K562 (cell line): ENCODE data around the gene RND1. TPM values are rescaled to one million over a fixed set of nuclear protein-coding genes. Genes with fewer than 3 reads are reported as not detected.

Experiments used
- ATAC-seq: fragments of 200-7000 bp; cut with Tn5 transposase; 3 replicates; pipeline ENCODE4 v1.9.1; 2020; ENCODE audit warnings: moderate library complexity
- BruUV-seq: library from RNA; stranded (reverse); fragments of 400-500 nt; replicated peaks from 2 replicates; lab custom pipeline; 2021; lab: Mats Ljungman, UMichigan
- CTCF ChIA-PET: fragments of 300-600 bp; formaldehyde crosslinking; extraction: SDS; loops from one replicate; lab custom pipeline; 2021; ENCODE audit warnings: low intra/inter-chr PET ratio; lab: Yijun Ruan, JAX
- POLR2A ChIA-PET: fragments of 300-600, 350-650 bp; sonication (Branson Sonifier 250); formaldehyde crosslinking; extraction: SDS; loops from one replicate; lab custom pipeline; 2021; ENCODE audit warnings: antibody characterized with exemption, inconsistent platforms; lab: Yijun Ruan, JAX
- DNase-seq, 4 experiments: peaks; one replicate each; pipeline versions ENCODE4 v3.0.0 to v3.0.0-alpha.2; 2011 to 2018; ENCODE audit warnings: low spot score in 3 of 4, mixed read lengths in 3 of 4; ENCODE audit errors: extremely low read depth in 1 of 4
- FAIRE-seq: peaks from 2 replicates; lab custom pipeline; 2011; peaks lifted over from hg19 to GRCh38; lab: Jason Lieb, UNC
- H2AFZ ChIP-seq: 2 replicates; pipeline ENCODE4 v1.6.0; 2011; ENCODE audit warnings: low read depth, low read length, control low read depth, inconsistent platforms
- H3K27ac ChIP-seq: fragments of 200-600 bp; 3 replicates; pipeline ENCODE4 v1.8.0; 2011; ENCODE audit warnings: low read depth, mild to moderate bottlenecking, control low read depth, inconsistent platforms, low read length, moderate library complexity, mixed read lengths; ENCODE audit errors: extremely low read depth
- H3K27me3 ChIP-seq, 2 experiments: fragments of 300-600 bp in 1 of 2; 2 replicates in 1 of 2; 3 replicates in 1 of 2; pipeline versions ENCODE4 v1.6.0 to v1.8.0; 2011; ENCODE audit warnings: inconsistent platforms in 2 of 2, low read length in 2 of 2, mild to moderate bottlenecking in 1 of 2, mixed read lengths in 1 of 2, moderate library complexity in 1 of 2; ENCODE audit not compliant: control insufficient read depth in 2 of 2, insufficient read depth in 2 of 2
- H3K36me3 ChIP-seq: fragments of 300-600 bp; 3 replicates; pipeline ENCODE4 v1.8.0; 2011; ENCODE audit warnings: mild to moderate bottlenecking, low read length, inconsistent platforms; ENCODE audit not compliant: control insufficient read depth, insufficient read depth
- H3K4me1 ChIP-seq, 2 experiments: fragments of 200-600 bp in 1 of 2; replicated peaks in 1 of 2; 2 replicates in 1 of 2; 3 replicates in 1 of 2; pipeline versions ENCODE4 v1.5.1 to v1.8.0; 2011; ENCODE audit warnings: inconsistent platforms in 2 of 2, low read length in 2 of 2, mild to moderate bottlenecking in 1 of 2, mixed read lengths in 1 of 2, moderate library complexity in 1 of 2; ENCODE audit not compliant: control insufficient read depth in 2 of 2, insufficient read depth in 2 of 2
- H3K4me2 ChIP-seq: 2 replicates; pipeline ENCODE4 v1.6.1; 2011; ENCODE audit warnings: low read length, control low read depth, inconsistent platforms, mixed read lengths; ENCODE audit not compliant: insufficient read depth
- H3K4me3 ChIP-seq: fragments of 200-600 bp; sonication (generic), shearing (Covaris generic); 2 replicates; pipeline ENCODE4 v1.5.1; 2016; ENCODE audit warnings: control low read depth, inconsistent platforms
- H3K79me2 ChIP-seq: fragments of 200-600 bp; 3 replicates; pipeline ENCODE4 v1.8.0; 2011; ENCODE audit warnings: low read length, inconsistent platforms; ENCODE audit not compliant: control insufficient read depth, insufficient read depth
- H3K9ac ChIP-seq, 2 experiments: 2 replicates each; pipeline versions ENCODE4 v1.6.0 to v1.6.1; 2011; ENCODE audit warnings: low read depth in 2 of 2, low read length in 2 of 2, control low read depth in 1 of 2, inconsistent platforms in 1 of 2, mild to moderate bottlenecking in 1 of 2, mixed read lengths in 1 of 2; ENCODE audit not compliant: insufficient read depth in 1 of 2
- H3K9me1 ChIP-seq: one replicate; pipeline ENCODE4 v1.6.0; 2011; ENCODE audit warnings: inconsistent platforms, mild to moderate bottlenecking, low read length, moderate library complexity; ENCODE audit not compliant: control insufficient read depth, insufficient read depth
- H3K9me3 ChIP-seq: replicated peaks from 2 replicates; pipeline ENCODE4 v1.5.1; 2011; ENCODE audit warnings: low read depth, low read length, inconsistent platforms; ENCODE audit not compliant: control insufficient read depth, insufficient read depth
- H4K20me1 ChIP-seq: replicated peaks from 2 replicates; pipeline ENCODE4 v1.6.1; 2011; ENCODE audit warnings: low read length, inconsistent platforms, mixed read lengths; ENCODE audit not compliant: control insufficient read depth, insufficient read depth
- ASH1L ChIP-seq: fragments of 450-650 bp; IDR thresholded peaks from 2 replicates; pipeline ENCODE4 v1.6.1; 2018; ENCODE audit warnings: borderline replicate concordance, mild to moderate bottlenecking, low read depth; ENCODE audit not compliant: partially characterized antibody
- GTF3C2 ChIP-seq: IDR thresholded peaks from 3 replicates; pipeline ENCODE4 v1.6.1; 2011; ENCODE audit warnings: borderline replicate concordance, mild to moderate bottlenecking, moderate library complexity; ENCODE audit not compliant: insufficient read length; ENCODE audit errors: extremely low read depth
- HDAC1 ChIP-seq, 2 experiments: fragments of 450-650 bp; IDR thresholded peaks; 2 replicates each; pipeline ENCODE4 v1.6.1; 2016 to 2017; ENCODE audit warnings: inconsistent platforms in 1 of 2, mild to moderate bottlenecking in 1 of 2, moderate library complexity in 1 of 2
- HMG20A ChIP-seq: fragments of 450-650 bp; formaldehyde crosslinking; conservative IDR thresholded peaks from 2 replicates; pipeline ENCODE4 v1.4.0; 2020; ENCODE audit warnings: mild to moderate bottlenecking, mixed read lengths
- KDM2B ChIP-seq: fragments of 250-450 bp; sonication (Bioruptor Pico); IDR thresholded peaks from 2 replicates; pipeline ENCODE4 v1.8.0; 2021; ENCODE audit warnings: mild to moderate bottlenecking, moderate library complexity
- NELFE ChIP-seq: IDR thresholded peaks from 2 replicates; pipeline ENCODE4 v1.6.1; 2011; ENCODE audit warnings: mild to moderate bottlenecking; ENCODE audit not compliant: insufficient read depth, insufficient read length
- POLR2A ChIP-seq: fragments of 450-650 bp; conservative IDR thresholded peaks from 2 replicates; pipeline ENCODE4 v1.6.1; 2016
- RFX7 ChIP-seq: fragments of 250-450 bp; sonication (Bioruptor Pico); IDR thresholded peaks from 2 replicates; pipeline ENCODE4 v1.5.1; 2021; ENCODE audit warnings: mild to moderate bottlenecking
- SMARCC2 ChIP-seq: fragments of 450-650 bp; IDR thresholded peaks from 2 replicates; pipeline ENCODE4 v1.6.1; 2017; ENCODE audit warnings: antibody characterized with exemption, moderate library complexity, mild to moderate bottlenecking, low read depth
- TFAM ChIP-seq: fragments of 250-450 bp; sonication (Bioruptor Pico); conservative IDR thresholded peaks from 2 replicates; pipeline ENCODE4 v1.5.0; 2021; ENCODE audit warnings: mild to moderate bottlenecking, moderate library complexity
- THRAP3 ChIP-seq: fragments of 450-650 bp; IDR thresholded peaks from 2 replicates; pipeline ENCODE4 v1.6.1; 2016; ENCODE audit warnings: mild to moderate bottlenecking, inconsistent platforms, borderline replicate concordance
- ZNF124 ChIP-seq: sonication (generic); formaldehyde crosslinking; IDR thresholded peaks from 2 replicates; pipeline ENCODE4 v1.8.1; 2022; ENCODE audit warnings: missing genetic modification reagents
- ZNF444 ChIP-seq: fragments of 250-450 bp; sonication (Bioruptor Pico); IDR thresholded peaks from 2 replicates; pipeline ENCODE4 v1.4.0; 2020; ENCODE audit warnings: mild to moderate bottlenecking, moderate library complexity
- ZNF583 ChIP-seq: fragments of 250-450 bp; sonication (Bioruptor Pico); IDR thresholded peaks from 2 replicates; pipeline ENCODE4 v1.4.0; 2020
- ZNF695 ChIP-seq: fragments of 450-650 bp; formaldehyde crosslinking; IDR thresholded peaks from 2 replicates; pipeline ENCODE4 v1.4.0; 2020; ENCODE audit warnings: mild to moderate bottlenecking, moderate library complexity
- ZSCAN29 ChIP-seq: fragments of 450-650 bp; IDR thresholded peaks from 2 replicates; pipeline ENCODE4 v1.6.1; 2017
- WGBS: fragments of 100-300 bp; shearing (Covaris generic); methylation state at CpG from one replicate; pipeline ENCODE4 v1.1.6; 2016; ENCODE audit warnings: low coverage, mixed read lengths; ENCODE audit not compliant: insufficient coverage; ENCODE audit errors: missing lambda C conversion rate; 5-methylcytosine and 5-hydroxymethylcytosine counted together
- in situ Hi-C: fragments of 300-500 bp; cut with MboI; formaldehyde crosslinking; loops from 4 replicates; pipeline ENCODE4 v1.15.0; 2018; ENCODE audit warnings: inconsistent platforms, mixed read lengths
- intact Hi-C: fragments of 100-400 bp; cut with micrococcal nuclease; formaldehyde crosslinking; loops from 2 replicates; pipeline ENCODE4 v1.14.2; 2022
- polyA plus RNA-seq, 8 experiments: library from polyadenylated mRNA; depleted of rRNA in 4 of 8; stranded (reverse) in 5 of 8; unstranded in 3 of 8; fragments of >200 nt; fragmentation: Nextera tagmentation in 2 of 8; fragmentation: Illumina TruSeq in 1 of 8; extraction: Ambion mirVana in 2 of 8; extraction: Trizol in 1 of 8; gene quantifications; 2 replicates each; pipeline versions ENCODE4 v1.2.1 to v1.2.3, GENCODE V29; 2011 to 2014; ENCODE audit warnings: inconsistent platforms in 1 of 8, missing spikeins in 1 of 8
- total RNA-seq, 7 experiments: library from RNA; depleted of rRNA in 6 of 7; stranded (reverse); fragments of >200 nt in 6 of 7; fragmentation: Illumina TruSeq in 2 of 7; extraction: Trizol in 2 of 7; gene quantifications; 2 replicates each; pipeline versions ENCODE4 v1.2.1 to v1.2.3, GENCODE V29; 2011 to 2021; ENCODE audit warnings: low replicate concordance in 1 of 7
- TF ChIP-seq, protein P1 (sequence below): fragments of 250-450 bp; sonication (Bioruptor Pico); IDR thresholded peaks from 2 replicates; pipeline ENCODE4 v1.9.0; 2021; ENCODE audit warnings: mild to moderate bottlenecking, inconsistent platforms
- TF ChIP-seq, protein P2 (sequence below): sonication (generic); formaldehyde crosslinking; IDR thresholded peaks from 2 replicates; pipeline ENCODE4 v1.8.0; 2022; ENCODE audit warnings: missing genetic modification reagents, mild to moderate bottlenecking, moderate library complexity, borderline replicate concordance

RND1 gene
- total and polyA plus RNA-seq, 9 of the 15 experiments (the other 6 are each of a cell fraction or from before 2014, with no cell fraction given), result 0.18 to 0.78 (median 0.58) TPM; not detected in 2

- 0% methylated on average over 5 of the region's 5 CpGs for WGBS
- H3K27ac ChIP-seq, result no peak overlapping the region
- peaks cover 0 to 22% of the 10 kb centered on the region in 2 experiments; a peak in 3 of 5 replicates for H3K4me1 ChIP-seq
- H3K4me3 ChIP-seq, result no peak overlapping the region
- in situ Hi-C loops (no loop called here), intact Hi-C loops (no loop called here)
- H3K27me3 ChIP-seq, result peaks cover 18 to 52% of the 10 kb centered on the region in 2 experiments; a peak in 4 of 5 replicates
- peaks cover 2% of the 10 kb centered on the region for H3K9me1 ChIP-seq
- no peaks in the 10 kb centered on the region for H3K36me3 ChIP-seq
- BruUV-seq, result no TSS peak
- no peak for ATAC-seq
- ChIA-PET CTCF (no interaction called here), POLR2A (interaction anchor here (0.7 to 1.4 kb wide), 3 partner anchors 11 to 121 kb away, joined by 3 to 4 read pairs (median 3); no protein-coding TSS in a partner anchor)
- no peak overlapping the region for H2AFZ ChIP-seq
- no peaks in the 10 kb centered on the region for H3K79me2 ChIP-seq
- no peak for DNase-seq
- no peaks in the 10 kb centered on the region for H3K9me3 ChIP-seq
- FAIRE-seq, result no peak
- no peak overlapping the region for H3K4me2 ChIP-seq
- peaks cover 9% of the 10 kb centered on the region for H4K20me1 ChIP-seq
- no peak overlapping the region for H3K9ac ChIP-seq
- TF ChIP-seq HDAC1 (IDR thresholded peaks at IDR 0.05), result no peak
- no peak for TF ChIP-seq ASH1L
- TF ChIP-seq GTF3C2, result no peak
- TF ChIP-seq ZNF583 (CRISPR knock-in tag), result no peak
- no peak for TF ChIP-seq HMG20A (CRISPR knock-in tag)
- TF ChIP-seq RFX7 (CRISPR knock-in tag), result no peak
- no peak for TF ChIP-seq ZNF124 (CRISPR knock-in tag)
- TF ChIP-seq ZSCAN29, result no peak
- TF ChIP-seq TFAM (CRISPR knock-in tag), result no peak
- no peak for TF ChIP-seq KDM2B (CRISPR knock-in tag)
- TF ChIP-seq, protein P1, sequence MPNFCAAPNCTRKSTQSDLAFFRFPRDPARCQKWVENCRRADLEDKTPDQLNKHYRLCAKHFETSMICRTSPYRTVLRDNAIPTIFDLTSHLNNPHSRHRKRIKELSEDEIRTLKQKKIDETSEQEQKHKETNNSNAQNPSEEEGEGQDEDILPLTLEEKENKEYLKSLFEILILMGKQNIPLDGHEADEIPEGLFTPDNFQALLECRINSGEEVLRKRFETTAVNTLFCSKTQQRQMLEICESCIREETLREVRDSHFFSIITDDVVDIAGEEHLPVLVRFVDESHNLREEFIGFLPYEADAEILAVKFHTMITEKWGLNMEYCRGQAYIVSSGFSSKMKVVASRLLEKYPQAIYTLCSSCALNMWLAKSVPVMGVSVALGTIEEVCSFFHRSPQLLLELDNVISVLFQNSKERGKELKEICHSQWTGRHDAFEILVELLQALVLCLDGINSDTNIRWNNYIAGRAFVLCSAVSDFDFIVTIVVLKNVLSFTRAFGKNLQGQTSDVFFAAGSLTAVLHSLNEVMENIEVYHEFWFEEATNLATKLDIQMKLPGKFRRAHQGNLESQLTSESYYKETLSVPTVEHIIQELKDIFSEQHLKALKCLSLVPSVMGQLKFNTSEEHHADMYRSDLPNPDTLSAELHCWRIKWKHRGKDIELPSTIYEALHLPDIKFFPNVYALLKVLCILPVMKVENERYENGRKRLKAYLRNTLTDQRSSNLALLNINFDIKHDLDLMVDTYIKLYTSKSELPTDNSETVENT (CRISPR knock-in tag), result no peak
- TF ChIP-seq ZNF695 (CRISPR knock-in tag), result no peak
- no peak for TF ChIP-seq NELFE
- no peak for TF ChIP-seq THRAP3
- no peak for TF ChIP-seq POLR2A
- no peak for TF ChIP-seq SMARCC2
- TF ChIP-seq ZNF444 (CRISPR knock-in tag), result no peak
- TF ChIP-seq, protein P2, sequence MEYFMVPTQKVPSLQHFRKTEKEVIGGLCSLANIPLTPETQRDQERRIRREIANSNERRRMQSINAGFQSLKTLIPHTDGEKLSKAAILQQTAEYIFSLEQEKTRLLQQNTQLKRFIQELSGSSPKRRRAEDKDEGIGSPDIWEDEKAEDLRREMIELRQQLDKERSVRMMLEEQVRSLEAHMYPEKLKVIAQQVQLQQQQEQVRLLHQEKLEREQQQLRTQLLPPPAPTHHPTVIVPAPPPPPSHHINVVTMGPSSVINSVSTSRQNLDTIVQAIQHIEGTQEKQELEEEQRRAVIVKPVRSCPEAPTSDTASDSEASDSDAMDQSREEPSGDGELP (CRISPR knock-in tag), result no peak
These were observed 43.5 kb downstream of the RND1 start for GRCh38 chr12:48822139-48822538.
